Fibroblast of lung (primary cell): ENCODE results near the gene PTRH2. TPM values are rescaled to one million over a fixed set of nuclear protein-coding genes. Genes with fewer than 3 reads are reported as not detected.

Source experiments
- DNase-seq, 2 donors: peaks; one replicate each; pipeline versions ENCODE4 v3.0.0 to v3.0.0-alpha.2; 2010; ENCODE audit warnings: low read depth in 2 of 2
- H2AFZ ChIP-seq: 2 replicates; pipeline ENCODE4 v1.5.1; 2012; ENCODE audit warnings: low read length, control low read depth, inconsistent platforms
- H3K27ac ChIP-seq: 2 replicates; pipeline ENCODE4 v1.5.1; 2011; ENCODE audit warnings: low read length, control low read depth; ENCODE audit not compliant: insufficient read depth
- H3K27me3 ChIP-seq: 2 replicates; pipeline ENCODE4 v1.5.1; 2011; ENCODE audit warnings: mild to moderate bottlenecking, low read length; ENCODE audit not compliant: control insufficient read depth, insufficient read depth
- H3K36me3 ChIP-seq: 2 replicates; pipeline ENCODE4 v1.5.1; 2011; ENCODE audit warnings: low read length; ENCODE audit not compliant: control insufficient read depth, insufficient read depth
- H3K4me1 ChIP-seq: 2 replicates; pipeline ENCODE4 v1.5.1; 2011; ENCODE audit warnings: low read length; ENCODE audit not compliant: control insufficient read depth, insufficient read depth; ENCODE audit errors: extremely low read depth
- H3K4me2 ChIP-seq: 2 replicates; pipeline ENCODE4 v1.5.1; 2011; ENCODE audit warnings: low read length, control low read depth; ENCODE audit not compliant: insufficient read depth; ENCODE audit errors: extremely low read depth
- H3K4me3 ChIP-seq, 4 experiments: fragments of 200-600 bp in 1 of 4; sonication (generic) in 1 of 4; replicated peaks in 1 of 4; 2 replicates each; pipeline ENCODE4 v1.5.1; 2011 to 2016; ENCODE audit warnings: low read length in 4 of 4, low read depth in 3 of 4, mild to moderate bottlenecking in 3 of 4, control low read depth in 2 of 4, inconsistent platforms in 1 of 4, mixed read lengths in 1 of 4; ENCODE audit not compliant: insufficient read depth in 1 of 4; ENCODE audit errors: control extremely low read depth in 1 of 4
- H3K79me2 ChIP-seq: 2 replicates; pipeline ENCODE4 v1.5.1; 2012; ENCODE audit warnings: mild to moderate bottlenecking, low read length, inconsistent platforms; ENCODE audit not compliant: control insufficient read depth, insufficient read depth
- H3K9ac ChIP-seq: 2 replicates; pipeline ENCODE4 v1.5.1; 2011; ENCODE audit warnings: mild to moderate bottlenecking, low read length, control low read depth; ENCODE audit not compliant: insufficient read depth
- H3K9me3 ChIP-seq: 2 replicates; pipeline ENCODE4 v1.5.1; 2012; ENCODE audit warnings: low read depth, low read length; ENCODE audit not compliant: control insufficient read depth, insufficient read depth
- H4K20me1 ChIP-seq: 2 replicates; pipeline ENCODE4 v1.5.1; 2011; ENCODE audit warnings: low read length; ENCODE audit not compliant: control insufficient read depth, insufficient read depth; ENCODE audit errors: extremely low read depth
- CTCF ChIP-seq, 2 donors: IDR thresholded peaks in 1 of 2; conservative IDR thresholded peaks in 1 of 2; 1 replicate in 1 of 2; 2 replicates in 1 of 2; pipeline ENCODE4 v1.5.1; 2011 to 2012; ENCODE audit warnings: low read length in 2 of 2, control low read depth in 1 of 2, inconsistent platforms in 1 of 2, low read depth in 1 of 2, mild to moderate bottlenecking in 1 of 2
- EZH2 ChIP-seq: IDR thresholded peaks from 2 replicates; pipeline ENCODE4 v1.5.1; 2012; ENCODE audit warnings: low read length, control low read depth, mild to moderate bottlenecking; ENCODE audit errors: missing control alignments
- polyA plus RNA-seq, 2 donors: library from polyadenylated mRNA; depleted of rRNA in 1 of 2; stranded (reverse) in 1 of 2; unstranded in 1 of 2; fragments of >200 nt; gene quantifications; 2 replicates each; pipeline ENCODE4 v1.2.1, GENCODE V29; 2011 to 2012; ENCODE audit warnings: missing spikeins in 1 of 2
- total RNA-seq: library from RNA; depleted of rRNA; stranded (reverse); fragments of >200 nt; gene quantifications from 2 replicates; pipeline ENCODE4 v1.2.1, GENCODE V29; 2014

The PTRH2 gene
- total and polyA plus RNA-seq, 2 donors (not counting 1 experiment from before 2014, with no cell fraction given), result 26.3 to 60.5 TPM

DNA sequence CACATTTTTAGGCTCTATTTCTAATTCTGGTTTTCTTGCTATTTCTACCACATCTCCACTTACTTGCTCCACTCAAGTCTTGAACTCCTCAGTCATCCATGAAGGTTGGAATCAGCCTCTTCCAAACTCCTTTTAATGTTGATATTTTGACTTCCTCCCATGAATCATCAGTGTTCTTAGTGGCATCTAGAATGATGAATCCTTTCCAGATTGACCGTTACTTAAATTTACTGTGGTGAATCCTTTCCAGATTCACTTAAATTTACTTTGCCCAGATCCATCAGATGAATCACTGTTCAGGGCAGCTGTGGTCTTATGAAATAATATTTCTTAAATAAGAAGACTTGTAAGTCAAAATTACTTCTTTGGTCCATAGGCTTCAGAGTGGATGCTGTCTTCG lies 55.1 kb downstream of the PTRH2 start:
- Histone ChIP-seq H3K36me3 (peaks cover 20% of the 10 kb centered on the region), H3K9ac (no peak overlapping the region), H4K20me1 (no peaks in the 10 kb centered on the region), H3K79me2 (peaks cover 62% of the 10 kb centered on the region), H3K27ac (no peak overlapping the region), H2AFZ (no peak overlapping the region), H3K4me1 (peaks cover 4% of the 10 kb centered on the region), H3K27me3 (no peaks in the 10 kb centered on the region), H3K9me3 (no peaks in the 10 kb centered on the region), H3K4me3 (no peak overlapping the region), H3K4me2 (no peak overlapping the region)
- DNase-seq, result peak; percentile 79 to 83
- TF ChIP-seq EZH2 (no peak), CTCF (conservative IDR thresholded peaks at IDR 0.05 in 1 of 2, IDR thresholded peaks at IDR 0.05 in 1 of 2; ENCODE audit: low read depth in 1 of 2, low read length in 2 of 2) (no peak)

GRCh38 chr17:59651346-59651745 lies 55.9 kb downstream of the PTRH2 start:
- Histone ChIP-seq H3K4me1 (peaks cover 3% of the 10 kb centered on the region), H3K27me3 (no peaks in the 10 kb centered on the region), H3K4me3 (no peak overlapping the region), H3K4me2 (no peak overlapping the region), H3K27ac (no peak overlapping the region), H2AFZ (no peak overlapping the region), H3K36me3 (peaks cover 19% of the 10 kb centered on the region), H3K79me2 (peaks cover 68% of the 10 kb centered on the region), H3K9me3 (no peaks in the 10 kb centered on the region), H3K9ac (no peak overlapping the region), H4K20me1 (no peaks in the 10 kb centered on the region)
- peak in 1 of 2 donors; percentile 70 for DNase-seq
- TF ChIP-seq EZH2 (no peak), CTCF (conservative IDR thresholded peaks at IDR 0.05 in 1 of 2, IDR thresholded peaks at IDR 0.05 in 1 of 2; ENCODE audit: low read depth in 1 of 2, low read length in 2 of 2) (no peak)

DNA sequence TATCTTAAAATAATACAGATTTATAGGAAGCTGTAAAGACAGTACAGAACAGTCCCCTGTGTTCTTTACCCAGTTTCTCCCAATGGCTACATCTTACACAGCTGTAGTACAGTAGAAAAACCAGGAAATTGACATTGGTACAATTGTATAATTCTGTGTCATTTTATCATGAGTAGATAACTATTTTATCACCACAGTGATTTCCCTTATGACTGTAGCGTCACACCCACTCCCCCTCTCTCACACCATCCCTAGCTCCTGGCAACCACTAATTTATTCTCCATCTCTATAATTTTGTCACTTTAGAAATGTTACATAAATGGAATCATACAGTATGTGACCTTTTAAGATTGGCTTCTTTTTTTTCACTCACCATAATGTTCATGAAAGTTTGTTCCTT lies 56.6 kb downstream of the PTRH2 start:
- H2AFZ ChIP-seq, result no peak overlapping the region
- no peak overlapping the region for H3K27ac ChIP-seq
- H4K20me1 ChIP-seq, result no peaks in the 10 kb centered on the region
- no peaks in the 10 kb centered on the region for H3K9me3 ChIP-seq
- TF ChIP-seq CTCF (conservative IDR thresholded peaks at IDR 0.05 in 1 of 2, IDR thresholded peaks at IDR 0.05 in 1 of 2; ENCODE audit: low read depth in 1 of 2, low read length in 2 of 2) (no peak), EZH2 (no peak)
- peaks cover 3% of the 10 kb centered on the region for H3K4me1 ChIP-seq
- no peak overlapping the region for H3K4me3 ChIP-seq
- DNase-seq, result no peak
- no peaks in the 10 kb centered on the region for H3K27me3 ChIP-seq
- peaks cover 74% of the 10 kb centered on the region for H3K79me2 ChIP-seq
- peaks cover 19% of the 10 kb centered on the region for H3K36me3 ChIP-seq
- no peak overlapping the region for H3K9ac ChIP-seq
- no peak overlapping the region for H3K4me2 ChIP-seq
